GM19023 (cell line): ENCODE results near the gene MST1.

ENCODE experiments used
- ATAC-seq: cut with Tn5 transposase; IDR thresholded peaks from one replicate; pipeline ENCODE4 v1.9.1; 2021; ENCODE audit warnings: mild to moderate bottlenecking, moderate library complexity; ENCODE audit not compliant: unreplicated experiment

MST1 gene

GRCh38 chr3:49718858-49719213 is 29.6 kb upstream of the MST1 start:
- no peak for ATAC-seq

DNA sequence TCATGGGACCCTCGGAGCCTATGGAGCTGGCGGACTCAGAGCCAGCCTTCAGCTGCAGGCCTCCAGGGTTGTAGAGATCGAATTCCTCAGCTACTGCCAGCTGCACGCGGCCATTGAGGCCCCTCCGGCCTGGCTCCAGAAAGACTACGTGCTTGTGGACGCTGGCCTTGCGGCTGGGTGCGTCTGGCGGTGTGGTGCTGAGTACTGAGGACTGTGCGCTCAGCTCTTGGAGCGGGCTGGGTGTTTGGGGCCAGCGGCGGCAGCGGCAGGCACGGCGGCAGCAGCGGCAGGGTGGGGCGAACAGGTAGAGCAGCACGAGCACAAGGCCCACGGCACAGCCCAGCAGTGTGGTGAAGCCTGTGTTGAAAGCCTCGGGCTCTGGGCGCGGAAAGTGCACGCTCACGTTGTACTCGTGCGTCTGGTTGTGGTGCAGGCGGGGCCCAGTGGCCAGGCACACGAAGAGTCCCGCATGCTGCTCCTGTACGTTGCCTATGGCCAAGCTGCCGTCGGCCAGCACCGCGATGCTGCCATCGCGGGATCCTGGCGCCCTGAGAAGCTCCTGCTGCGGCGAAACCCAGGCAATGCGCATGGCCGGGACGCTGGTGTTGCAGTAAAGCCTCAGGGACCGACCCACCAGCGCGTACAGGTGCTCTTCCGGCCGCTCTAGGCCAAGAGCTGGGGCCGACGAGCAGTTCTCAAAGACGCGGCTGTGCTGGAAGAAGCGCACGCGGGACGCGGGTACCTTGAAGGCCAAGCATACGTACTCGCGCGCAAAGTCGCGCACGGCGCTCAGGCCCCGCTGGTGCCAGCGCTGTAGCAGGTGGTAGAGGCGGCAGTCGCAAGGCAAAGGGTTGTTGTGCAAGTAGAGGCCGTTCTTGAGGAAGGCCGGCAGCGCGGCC is 28.9 kb upstream of the MST1 start:
- no peak for ATAC-seq

GRCh38 chr3:49717211-49717958 is 28.1 kb upstream of the MST1 start:
- no peak for ATAC-seq

DNA sequence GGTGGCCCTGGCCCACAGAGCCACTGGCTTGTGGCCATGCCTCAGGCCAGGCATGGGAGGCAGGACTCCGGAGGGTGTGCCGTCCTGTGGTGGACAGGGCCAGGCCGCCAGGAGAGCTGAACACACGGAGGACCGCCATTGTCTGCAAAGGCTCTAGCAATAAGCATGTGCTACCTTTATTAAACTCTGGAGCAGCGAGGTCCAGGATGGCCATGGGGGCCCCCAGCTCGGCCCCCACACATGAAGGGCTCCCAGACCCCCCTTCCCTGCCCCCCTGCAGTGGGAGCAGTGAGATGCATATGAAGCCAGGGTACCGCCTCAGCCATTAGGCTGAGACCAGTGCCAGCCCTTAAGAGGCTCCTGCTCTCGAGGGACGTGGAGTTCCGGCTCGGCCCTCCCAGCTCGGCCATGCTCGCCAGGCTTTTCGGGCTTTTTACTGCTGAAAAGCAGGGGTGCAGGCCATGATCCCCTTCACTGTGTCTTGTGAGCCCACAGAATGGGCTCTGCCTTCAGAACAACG is 27.5 kb upstream of the MST1 start:
- ATAC-seq = no peak

GRCh38 chr3:49716169-49716568 is 26.9 kb upstream of the MST1 start:
- ATAC-seq = no peak

DNA sequence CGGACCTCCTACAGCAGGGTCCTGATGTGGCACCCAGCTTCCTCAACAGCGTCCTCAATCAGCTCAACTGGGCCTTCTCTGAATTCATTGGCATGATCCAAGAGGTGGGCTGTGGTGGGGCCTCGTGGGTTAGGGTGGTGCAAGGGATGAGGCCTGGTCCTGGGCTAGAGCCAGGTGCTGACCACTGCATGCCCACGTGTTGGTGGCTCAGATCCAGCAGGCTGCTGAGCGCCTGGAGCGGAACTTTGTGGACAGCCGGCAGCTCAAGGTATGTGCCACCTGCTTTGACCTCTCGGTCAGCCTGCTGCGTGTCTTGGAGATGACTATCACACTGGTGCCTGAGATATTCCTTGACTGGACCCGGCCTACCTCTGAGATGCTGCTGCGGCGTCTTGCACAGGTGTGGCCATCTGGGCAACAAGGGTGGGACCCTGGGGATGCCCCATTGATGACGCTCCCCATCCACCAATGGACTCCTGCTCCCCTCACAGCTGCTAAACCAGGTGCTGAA is 26.4 kb upstream of the MST1 start:
- ATAC-seq = no peak

DNA sequence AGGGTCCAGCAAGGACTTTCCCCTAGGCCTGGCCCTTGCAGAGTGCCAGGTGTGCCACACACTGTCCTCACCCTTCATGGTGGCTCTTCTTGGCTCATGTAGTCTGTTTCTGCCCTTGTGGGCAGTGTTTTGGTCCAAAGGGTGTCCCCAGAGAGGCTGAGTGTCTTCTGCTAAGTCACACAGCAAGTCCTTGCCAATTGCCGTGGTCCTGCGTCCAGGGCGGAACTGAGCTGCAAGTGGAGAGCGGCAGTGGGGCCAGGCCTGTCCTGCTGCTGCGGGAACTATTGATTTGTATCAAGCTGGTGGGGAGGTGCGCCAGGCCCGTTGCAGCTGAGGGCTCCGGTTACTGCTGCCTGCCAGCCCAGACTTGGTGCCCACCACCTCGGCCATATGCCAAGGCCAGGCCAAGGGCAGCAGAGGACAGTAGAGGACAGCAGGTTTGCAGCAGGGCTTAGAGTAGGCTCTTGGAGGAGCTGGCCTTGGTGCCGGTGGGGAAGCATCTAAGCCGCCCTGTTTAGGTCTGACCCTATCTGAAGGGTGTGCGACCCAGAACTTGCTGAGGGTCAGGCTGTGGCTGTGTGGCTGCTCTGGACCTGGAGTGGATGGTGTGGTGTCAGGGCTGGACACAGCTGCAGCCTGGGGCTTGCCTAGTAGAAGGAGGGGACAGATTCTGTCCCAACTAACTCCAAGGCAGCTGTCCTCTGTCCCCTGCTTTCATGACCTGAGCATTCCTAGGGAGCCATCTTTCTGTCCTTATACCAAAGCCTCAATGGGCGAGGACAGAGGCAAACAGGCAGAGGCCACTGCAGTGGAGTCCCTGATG is 25.7 kb upstream of the MST1 start:
- ATAC-seq = no peak

GRCh38 chr3:49713336-49714105 is 24.2 kb upstream of the MST1 start:
- no peak for ATAC-seq

- no peak for ATAC-seq
Observed at GRCh38 chr3:49712631-49713317, 23.5 kb upstream of the MST1 start.

GRCh38 chr3:49712166-49712565 is 22.9 kb upstream of the MST1 start:
- ATAC-seq = no peak

DNA sequence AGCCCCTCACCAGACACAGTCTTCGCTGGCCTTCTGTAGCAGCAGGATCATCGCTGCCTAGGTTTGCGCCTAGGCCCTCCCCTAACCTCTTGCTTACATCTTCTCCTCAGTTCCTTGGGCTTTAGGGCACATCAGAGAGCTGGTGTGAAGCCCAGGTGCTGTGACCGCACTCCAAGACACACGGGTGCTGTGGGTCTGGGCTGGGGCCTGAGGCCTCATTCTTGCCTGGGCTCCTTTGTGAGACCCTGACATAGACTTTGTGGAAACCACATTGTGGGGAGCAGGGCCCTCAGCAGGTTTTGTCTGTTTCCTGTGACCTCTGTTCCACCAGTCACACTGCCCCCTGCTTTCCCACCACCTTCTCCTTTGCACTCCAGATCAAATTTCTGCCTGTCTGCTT is 22.2 kb upstream of the MST1 start:
- ATAC-seq = no peak

GRCh38 chr3:49709852-49710251 is 20.6 kb upstream of the MST1 start:
- ATAC-seq = no peak

GRCh38 chr3:49707113-49707480 is 17.8 kb upstream of the MST1 start:
- ATAC-seq = no peak

DNA sequence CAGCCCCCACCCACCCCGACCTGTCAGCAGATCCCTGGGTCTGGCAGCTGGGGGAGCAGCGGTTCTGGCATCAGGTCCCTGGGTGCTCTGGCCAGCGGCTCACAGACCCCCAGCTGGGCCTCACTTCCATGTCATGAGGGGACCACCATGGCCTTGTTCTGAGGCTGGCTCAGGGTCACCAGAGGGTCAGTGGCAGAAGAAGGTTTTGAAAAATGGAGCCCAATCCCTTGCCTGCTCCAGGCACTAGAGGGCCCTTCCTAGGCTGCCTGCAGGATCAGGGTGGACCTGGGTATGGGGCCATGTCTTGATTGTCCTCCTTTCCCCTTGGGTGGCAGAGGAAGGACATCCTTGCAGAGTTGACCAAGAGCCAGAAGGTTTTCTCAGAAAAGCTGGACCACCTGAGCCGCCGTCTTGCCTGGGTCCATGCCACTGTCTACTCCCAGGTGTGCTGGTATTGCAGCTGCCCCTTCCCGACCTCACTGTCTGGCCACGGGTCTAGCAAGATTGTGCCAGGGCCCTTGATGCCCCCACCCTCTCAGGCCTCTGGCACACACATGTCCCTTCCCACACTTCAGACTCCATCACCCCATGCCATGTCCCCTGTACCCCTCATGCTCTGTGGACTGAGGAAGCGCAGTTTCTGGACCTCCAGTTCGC is 17.3 kb upstream of the MST1 start:
- ATAC-seq = no peak

DNA sequence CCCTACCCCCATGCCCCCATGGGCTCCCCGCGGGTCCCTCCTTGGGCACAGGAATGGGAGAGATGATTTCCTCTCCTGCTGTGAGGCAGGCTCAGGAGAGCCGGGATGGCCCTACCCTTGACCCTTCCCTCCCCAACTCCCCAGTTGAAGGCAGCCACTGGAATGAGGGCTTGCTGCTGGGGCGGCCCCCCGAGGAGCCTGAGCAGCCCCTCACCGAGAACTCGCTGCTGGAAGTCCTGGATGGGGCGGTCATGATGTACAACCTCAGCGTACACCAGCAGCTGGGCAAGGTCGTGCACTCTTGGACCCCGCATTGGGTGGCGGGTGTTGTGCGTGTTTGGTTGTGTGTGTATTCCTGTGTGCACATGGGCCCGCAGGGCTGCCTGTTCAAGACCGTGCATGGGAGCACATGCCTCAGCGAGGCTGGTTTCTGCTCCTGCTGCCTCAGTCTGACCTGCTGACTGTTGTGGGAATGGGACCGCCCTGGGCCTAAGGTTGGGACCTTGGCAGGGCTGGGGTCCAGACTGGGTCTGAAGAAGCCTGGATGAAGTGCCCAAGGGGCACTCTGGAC is 16.2 kb upstream of the MST1 start:
- no peak for ATAC-seq

DNA sequence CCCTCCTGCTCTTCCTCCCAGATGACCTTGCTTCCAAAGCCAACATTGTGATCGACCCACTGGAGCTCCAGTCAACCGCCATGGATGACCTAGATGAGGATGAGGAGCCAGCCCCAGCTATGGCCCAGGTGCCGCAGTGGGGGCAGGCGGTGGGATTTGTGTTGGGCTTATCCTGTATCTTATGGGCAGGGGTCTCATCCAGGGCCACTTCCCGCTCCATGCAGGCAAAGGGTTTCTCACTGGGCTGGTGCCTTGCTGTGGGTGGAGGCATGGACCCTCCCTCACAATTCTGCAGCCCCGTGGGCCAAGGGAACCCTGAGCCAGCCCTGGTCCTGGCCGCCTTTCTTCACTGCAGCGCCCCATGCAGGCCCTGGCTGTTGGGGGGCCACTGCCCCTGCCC is 15.4 kb upstream of the MST1 start:
- ATAC-seq = no peak

GRCh38 chr3:49703956-49704355 is 14.7 kb upstream of the MST1 start:
- ATAC-seq = no peak

- no peak for ATAC-seq
Observed at GRCh38 chr3:49703443-49703927, 14.2 kb upstream of the MST1 start.

DNA sequence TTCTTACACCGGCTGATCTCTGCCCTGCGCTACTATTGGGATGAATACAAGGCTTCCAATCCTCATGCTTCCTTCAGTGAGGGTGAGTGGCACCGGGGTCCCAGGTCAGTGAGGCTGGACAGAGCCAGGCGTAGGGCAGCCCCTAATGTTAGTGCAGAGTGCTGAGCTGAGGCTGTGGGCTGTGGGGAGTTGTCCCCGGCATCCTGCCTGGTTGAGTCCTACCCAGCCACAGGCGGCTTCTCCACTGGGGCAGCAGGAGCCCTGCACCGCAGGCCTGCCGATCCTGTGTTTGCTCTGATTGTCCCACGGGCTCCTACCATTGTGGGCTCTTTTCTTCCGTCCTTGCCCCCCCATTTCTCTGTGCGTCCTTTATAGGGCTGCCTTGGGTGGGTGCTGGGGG is 13.4 kb upstream of the MST1 start:
- ATAC-seq = no peak
